ENCODE data around the gene MYLIP.

Gene MYLIP

GRCh38 chr6:16128759-16129622 lies at the start of gene MYLIP:
TSS of gene MYLIP (plus strand) at chr6:16129086. CDS start at chr6:16129323, 237 bp downstream.
- peak; percentile 90 for DNase-seq (ENCODE audit: low spot score)

GRCh38 chr6:16079354-16079753 lies 49.5 kb upstream of the MYLIP start:
- no peak for DNase-seq (ENCODE audit: low spot score)

GRCh38 chr6:16080204-16080603 lies 48.7 kb upstream of the MYLIP start:
- DNase-seq (ENCODE audit: low spot score) = no peak

- DNase-seq (ENCODE audit: low spot score) = no peak
Observed at GRCh38 chr6:16081326-16081725, 47.6 kb upstream of the MYLIP start.

- DNase-seq (ENCODE audit: low spot score) = no peak
Observed at GRCh38 chr6:16082361-16082760, 46.5 kb upstream of the MYLIP start.

GRCh38 chr6:16086965-16087364 lies 41.9 kb upstream of the MYLIP start:
- DNase-seq (ENCODE audit: low spot score) = no peak

GRCh38 chr6:16087386-16087785 lies 41.5 kb upstream of the MYLIP start:
- DNase-seq (ENCODE audit: low spot score) = no peak

- no peak for DNase-seq (ENCODE audit: low spot score)
Observed at GRCh38 chr6:16088409-16088808, 40.5 kb upstream of the MYLIP start.

GRCh38 chr6:16089232-16090062 lies 39.4 kb upstream of the MYLIP start:
- no peak for DNase-seq (ENCODE audit: low spot score)

- DNase-seq (ENCODE audit: low spot score) = no peak
Observed at GRCh38 chr6:16090452-16090851, 38.4 kb upstream of the MYLIP start.

GRCh38 chr6:16090920-16091319 lies 38.0 kb upstream of the MYLIP start:
- no peak for DNase-seq (ENCODE audit: low spot score)

GRCh38 chr6:16092140-16092539 lies 36.7 kb upstream of the MYLIP start:
- DNase-seq (ENCODE audit: low spot score) = no peak

GRCh38 chr6:16092990-16093389 lies 35.9 kb upstream of the MYLIP start:
- no peak for DNase-seq (ENCODE audit: low spot score)

- DNase-seq (ENCODE audit: low spot score) = peak; percentile 3
Observed at GRCh38 chr6:16095180-16095579, 33.7 kb upstream of the MYLIP start.

- DNase-seq (ENCODE audit: low spot score) = no peak
Observed at GRCh38 chr6:16097382-16098171, 31.3 kb upstream of the MYLIP start.

GRCh38 chr6:16098211-16098610 lies 30.7 kb upstream of the MYLIP start:
- DNase-seq (ENCODE audit: low spot score) = no peak

- DNase-seq (ENCODE audit: low spot score) = no peak
Observed at GRCh38 chr6:16102208-16102607, 26.7 kb upstream of the MYLIP start.

GRCh38 chr6:16103722-16104121 lies 25.2 kb upstream of the MYLIP start:
- DNase-seq (ENCODE audit: low spot score) = no peak

- DNase-seq (ENCODE audit: low spot score) = no peak
Observed at GRCh38 chr6:16104624-16105433, 24.1 kb upstream of the MYLIP start.

- DNase-seq (ENCODE audit: low spot score) = no peak
Observed at GRCh38 chr6:16105854-16106253, 23.0 kb upstream of the MYLIP start.

GRCh38 chr6:16106991-16107787 lies 21.7 kb upstream of the MYLIP start:
- no peak for DNase-seq (ENCODE audit: low spot score)

All from SW480 (cell line).